ENCODE data around the gene DISC1. TPM values are rescaled to one million over a fixed set of nuclear protein-coding genes. Genes with fewer than 3 reads are reported as not detected.

DISC1 gene
- total and polyA plus RNA-seq, 2 experiments from 2014 or later = 2.1 to 6.5 TPM

- Histone ChIP-seq H3K79me2 (replicated peaks; ENCODE audit: insufficient read depth) (no peaks in the 10 kb centered on the region), H3K4me2 (no peak overlapping the region), H3K27ac (ENCODE audit: low read depth) (no peak overlapping the region), H2AFZ (no peak overlapping the region), H4K20me1 (replicated peaks; ENCODE audit: insufficient read depth) (no peaks in the 10 kb centered on the region), H3K4me1 (ENCODE audit: insufficient read depth) (no peaks in the 10 kb centered on the region), H3K4me3 (no peak overlapping the region), H3K27me3 (ENCODE audit: insufficient read depth) (no peaks in the 10 kb centered on the region), H3K36me3 (ENCODE audit: insufficient read depth) (no peaks in the 10 kb centered on the region), H3K9me2 (ENCODE audit: insufficient read depth) (0 out of 2 replicates have a peak, but pooled peaks cover 2% of the 10 kb centered on the region), H3F3A (replicated peaks; ENCODE audit: low read depth) (no peaks in the 10 kb centered on the region)
- DNase-seq (ENCODE audit: low spot score) = no peak
- no peak for ATAC-seq
- H3K36me3 Mint-ChIP-seq (ENCODE audit: low read depth) = no peaks in the 10 kb centered on the region
- H3K27ac Mint-ChIP-seq = no peak overlapping the region
- TF ChIP-seq NANOG (IDR thresholded peaks at IDR 0.05; ENCODE audit: borderline replicate concordance) (no peak), ETS1 (IDR thresholded peaks at IDR 0.05) (no peak), EZH2phosphoT487 (IDR thresholded peaks at IDR 0.05; ENCODE audit: unreplicated experiment) (no peak), JUNB (IDR thresholded peaks at IDR 0.05; ENCODE audit: unreplicated experiment) (no peak), ZNF331 (CRISPR knock-in tag; IDR thresholded peaks at IDR 0.05; ENCODE audit: low read depth) (no peak), CREB1 (CRISPR knock-in tag; IDR thresholded peaks at IDR 0.05; ENCODE audit: low read depth) (no peak), REST (IDR thresholded peaks at IDR 0.05; ENCODE audit: unreplicated experiment) (no peak), STAT1 (IDR thresholded peaks at IDR 0.05; ENCODE audit: unreplicated experiment) (no peak), CTCF (conservative IDR thresholded peaks at IDR 0.05; ENCODE audit: low read depth in 2 of 2) (no peak), ZNF462 (CRISPR knock-in tag; IDR thresholded peaks at IDR 0.05) (no peak)
- peaks cover 14% of the 10 kb centered on the region for H3K4me1 Mint-ChIP-seq
- no peak overlapping the region for H3K4me3 Mint-ChIP-seq
- no peaks in the 10 kb centered on the region for H3K9me3 Mint-ChIP-seq
- peaks cover 1% of the 10 kb centered on the region for H3K27me3 Mint-ChIP-seq (ENCODE audit: insufficient read depth, low read depth, poor library complexity)
Observed at GRCh38 chr1:231857609-231858135, 231.1 kb downstream of the DISC1 start.
